OCI-LY7 (cell line): ENCODE results near the gene CDC20B.

Experiments used
- CTCF ChIP-seq: fragments of 200-600 bp; sonication (generic); conservative IDR thresholded peaks from 2 replicates; pipeline ENCODE4 v1.5.1; 2014; ENCODE audit warnings: mild to moderate bottlenecking, antibody characterized with exemption, low read length, moderate library complexity, mixed read lengths
- EZH2phosphoT487 ChIP-seq: fragments of 200-600 bp; sonication (generic); IDR thresholded peaks from 2 replicates; pipeline ENCODE4 v1.6.1; 2018; ENCODE audit warnings: low read depth, borderline replicate concordance, mild to moderate bottlenecking, mixed run types, antibody characterized with exemption, low read length, moderate library complexity, mixed read lengths

GRCh38 chr5:55160493-55161209 is 12.3 kb downstream of the CDC20B start:
- TF ChIP-seq CTCF, result no peak
- TF ChIP-seq EZH2phosphoT487, result no peak
